Measurements from ENCODE around the gene PRDX6. TPM values are rescaled to one million over a fixed set of nuclear protein-coding genes. Genes with fewer than 3 reads are reported as not detected.
"Not testable (repeated sequence)": the region's sequence is repeated elsewhere in the genome, so short reads cannot be mapped to it uniquely, and the experiment has no call there.

The PRDX6 gene
- total and polyA plus RNA-seq, 4 donors = 170 to 347 (median 246) TPM

- 74 to 90% methylated on average over 4 of the region's 4 CpGs for WGBS, 2 donors
- no peak for TF ChIP-seq CTCF (IDR thresholded peaks at IDR 0.05; ENCODE audit: control extremely low read depth, extremely low read depth)
- H3K4me1 ChIP-seq (ENCODE audit: control insufficient read depth in 5 of 5, insufficient read depth in 5 of 5, low read length in 5 of 5) = peaks cover 0 to 4% (median 0%) of the 10 kb centered on the region in 5 donors
Observed at GRCh38 chr1:173454966-173455524, 22.1 kb upstream of the PRDX6 start.

GRCh38 chr1:173459885-173460284 is 17.2 kb upstream of the PRDX6 start:
- no peak overlapping the region for H3K4me3 ChIP-seq
- no peak overlapping the region for H3K9ac ChIP-seq (ENCODE audit: insufficient read depth in 1 of 2, low read length in 2 of 2)
- WGBS, 2 donors = 53 to 79% methylated on average over 4 of the region's 4 CpGs
- no peak overlapping the region for H3K27ac ChIP-seq (ENCODE audit: low read depth in 1 of 2, low read length in 1 of 2)
- TF ChIP-seq CTCF (IDR thresholded peaks at IDR 0.05; ENCODE audit: control extremely low read depth, extremely low read depth) = no peak
- H3K4me1 ChIP-seq (ENCODE audit: control insufficient read depth in 5 of 5, insufficient read depth in 5 of 5, low read length in 5 of 5) = no peaks in the 10 kb centered on the region
- ATAC-seq (ENCODE audit: insufficient read depth, low FRiP score) (no peak), DNase-seq (no peak)
- H3K36me3 ChIP-seq (ENCODE audit: control insufficient read depth in 4 of 4, insufficient read depth in 4 of 4, low read length in 4 of 4) = peaks cover 12 to 14% (median 13%) of the 10 kb centered on the region in 4 donors
- peaks cover 0 to 3% (median 2%) of the 10 kb centered on the region in 4 donors for H3K9me3 ChIP-seq (ENCODE audit: control insufficient read depth in 4 of 4, insufficient read depth in 3 of 4, low read length in 3 of 4)
- no peaks in the 10 kb centered on the region for H3K27me3 ChIP-seq (ENCODE audit: control insufficient read depth in 3 of 3, insufficient read depth in 3 of 3, low read length in 2 of 3)

More at GRCh38 chr1:173454966-173455524, 22.1 kb upstream of the PRDX6 start:
- H3K9ac ChIP-seq (ENCODE audit: insufficient read depth in 1 of 2, low read length in 2 of 2) = no peak overlapping the region
- peaks cover under 1 to 4% (median 3%) of the 10 kb centered on the region in 4 donors for H3K36me3 ChIP-seq (ENCODE audit: control insufficient read depth in 4 of 4, insufficient read depth in 4 of 4, low read length in 4 of 4)
- no peaks in the 10 kb centered on the region for H3K27me3 ChIP-seq (ENCODE audit: control insufficient read depth in 3 of 3, insufficient read depth in 3 of 3, low read length in 2 of 3)
- no peak overlapping the region for H3K4me3 ChIP-seq
- H3K27ac ChIP-seq (ENCODE audit: low read depth in 1 of 2, low read length in 1 of 2) = no peak overlapping the region
- peaks cover 0 to 2% (median 0%) of the 10 kb centered on the region in 4 donors for H3K9me3 ChIP-seq (ENCODE audit: control insufficient read depth in 4 of 4, insufficient read depth in 3 of 4, low read length in 3 of 4)
- ATAC-seq (ENCODE audit: insufficient read depth, low FRiP score) = no peak
- DNase-seq = no peak

GRCh38 chr1:173462666-173463065 is 14.5 kb upstream of the PRDX6 start:
- H3K4me1 ChIP-seq (ENCODE audit: control insufficient read depth in 5 of 5, insufficient read depth in 5 of 5, low read length in 5 of 5); H3K27ac ChIP-seq (ENCODE audit: low read depth in 1 of 2, low read length in 1 of 2); H3K4me3 ChIP-seq; DNase-seq; H3K9me3 ChIP-seq (ENCODE audit: control insufficient read depth in 4 of 4, insufficient read depth in 3 of 4, low read length in 3 of 4); H3K9ac ChIP-seq (ENCODE audit: insufficient read depth in 1 of 2, low read length in 2 of 2); ATAC-seq (ENCODE audit: insufficient read depth, low FRiP score); H3K27me3 ChIP-seq (ENCODE audit: control insufficient read depth in 3 of 3, insufficient read depth in 3 of 3, low read length in 2 of 3): not testable (repeated sequence)
- 95 to 97% methylated on average over 2 of the region's 2 CpGs for WGBS, 2 donors
- peaks cover 12 to 14% (median 13%) of the 10 kb centered on the region in 4 donors for H3K36me3 ChIP-seq (ENCODE audit: control insufficient read depth in 4 of 4, insufficient read depth in 4 of 4, low read length in 4 of 4)

GRCh38 chr1:173464185-173464584 is 12.9 kb upstream of the PRDX6 start:
- WGBS, 2 donors = 82 to 92% methylated on average over 2 of the region's 2 CpGs
- not testable (repeated sequence) for DNase-seq; H3K4me1 ChIP-seq (ENCODE audit: control insufficient read depth in 5 of 5, insufficient read depth in 5 of 5, low read length in 5 of 5); H3K4me3 ChIP-seq; H3K27ac ChIP-seq (ENCODE audit: low read depth in 1 of 2, low read length in 1 of 2); ATAC-seq (ENCODE audit: insufficient read depth, low FRiP score); H3K27me3 ChIP-seq (ENCODE audit: control insufficient read depth in 3 of 3, insufficient read depth in 3 of 3, low read length in 2 of 3); H3K9me3 ChIP-seq (ENCODE audit: control insufficient read depth in 4 of 4, insufficient read depth in 3 of 4, low read length in 3 of 4); H3K9ac ChIP-seq (ENCODE audit: insufficient read depth in 1 of 2, low read length in 2 of 2)
- peaks cover 12 to 14% (median 13%) of the 10 kb centered on the region in 4 donors for H3K36me3 ChIP-seq (ENCODE audit: control insufficient read depth in 4 of 4, insufficient read depth in 4 of 4, low read length in 4 of 4)
